Measurements from ENCODE around the gene DDA1. TPM values are rescaled to one million over a fixed set of nuclear protein-coding genes. Genes with fewer than 3 reads are reported as not detected.

The DDA1 gene
- total RNA-seq, 1 experiment from 2014 or later, result 42.8 TPM

DNA sequence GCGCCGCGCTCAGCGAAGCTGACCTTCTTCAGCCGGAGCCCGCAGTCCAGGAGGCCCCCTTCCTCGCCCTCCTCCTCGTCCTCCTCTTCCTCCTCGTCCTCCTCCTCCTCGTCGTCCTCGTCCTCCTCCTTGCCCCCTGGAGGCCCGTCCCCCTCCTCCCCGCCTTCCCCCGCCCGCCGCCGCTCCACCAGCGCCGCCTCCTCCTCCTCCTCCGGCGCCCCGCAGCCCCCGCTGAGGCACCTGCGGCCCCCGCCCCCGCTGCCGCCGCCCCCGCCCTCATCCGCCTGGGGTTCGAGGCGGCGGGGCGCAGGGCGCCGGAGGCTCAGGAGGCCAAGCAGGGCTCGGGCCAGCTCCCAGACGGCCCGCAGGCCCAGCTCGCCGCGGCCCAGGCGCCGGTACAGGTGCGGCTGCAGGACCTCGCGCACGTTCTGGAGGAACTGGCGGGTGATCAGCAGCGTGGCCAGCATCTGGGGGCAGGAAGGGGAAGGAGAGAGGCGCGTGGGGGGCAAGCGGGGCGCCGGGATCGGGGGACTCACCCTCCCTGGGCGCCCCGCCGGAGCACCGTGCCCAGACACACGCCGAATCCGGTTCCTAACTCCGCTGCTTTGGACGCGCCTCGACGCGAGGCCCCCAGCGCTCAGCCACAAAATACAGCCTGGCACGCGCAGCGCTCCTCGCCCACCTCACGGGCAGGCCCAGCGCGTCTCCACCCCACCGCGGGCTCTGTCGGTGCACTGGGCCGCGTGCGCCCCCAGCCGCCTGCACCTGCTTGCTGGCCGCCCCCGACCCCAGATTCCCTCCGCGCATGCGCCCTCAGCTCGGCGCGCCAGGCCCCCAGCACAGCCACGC is 19.4 kb downstream of the DDA1 start (continued):
- no peak for TF ChIP-seq PREB (CRISPR knock-in tag; IDR thresholded peaks at IDR 0.05; ENCODE audit: borderline replicate concordance)
- TF ChIP-seq ETV6 (CRISPR knock-in tag; IDR thresholded peaks at IDR 0.05), result peak; percentile 49; the same call in 1 of the 2 replicates
- TF ChIP-seq, protein P1, sequence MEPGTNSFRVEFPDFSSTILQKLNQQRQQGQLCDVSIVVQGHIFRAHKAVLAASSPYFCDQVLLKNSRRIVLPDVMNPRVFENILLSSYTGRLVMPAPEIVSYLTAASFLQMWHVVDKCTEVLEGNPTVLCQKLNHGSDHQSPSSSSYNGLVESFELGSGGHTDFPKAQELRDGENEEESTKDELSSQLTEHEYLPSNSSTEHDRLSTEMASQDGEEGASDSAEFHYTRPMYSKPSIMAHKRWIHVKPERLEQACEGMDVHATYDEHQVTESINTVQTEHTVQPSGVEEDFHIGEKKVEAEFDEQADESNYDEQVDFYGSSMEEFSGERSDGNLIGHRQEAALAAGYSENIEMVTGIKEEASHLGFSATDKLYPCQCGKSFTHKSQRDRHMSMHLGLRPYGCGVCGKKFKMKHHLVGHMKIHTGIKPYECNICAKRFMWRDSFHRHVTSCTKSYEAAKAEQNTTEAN (CRISPR knock-in tag; IDR thresholded peaks at IDR 0.05), result peak; percentile 70; the same call in 1 of the 2 replicates
- TF ChIP-seq NFYB (CRISPR knock-in tag; conservative IDR thresholded peaks at IDR 0.05; ENCODE audit: low read depth), result 0 out of 2 replicates have a peak, but pooled peaks have one; percentile 23
- TF ChIP-seq ZNF416 (CRISPR knock-in tag; IDR thresholded peaks at IDR 0.05), result no peak
- TF ChIP-seq ZNF671 (CRISPR knock-in tag; IDR thresholded peaks at IDR 0.05), result no peak
- no peak for TF ChIP-seq NR3C1 (CRISPR knock-in tag; conservative IDR thresholded peaks at IDR 0.05; ENCODE audit: low read depth)
- no peak; the same call in 1 of the 2 replicates for TF ChIP-seq USF1 (CRISPR knock-in tag; IDR thresholded peaks at IDR 0.05)
- TF ChIP-seq E2F1 (CRISPR knock-in tag; IDR thresholded peaks at IDR 0.05), result peak; percentile 88
- no peak for TF ChIP-seq SMAD4 (CRISPR knock-in tag; IDR thresholded peaks at IDR 0.05)
- TF ChIP-seq CBFB (CRISPR knock-in tag; IDR thresholded peaks at IDR 0.05; ENCODE audit: low read depth), result peak; percentile 58; the same call in 1 of the 2 replicates
- peak; percentile 77 for TF ChIP-seq TCF7 (CRISPR knock-in tag; IDR thresholded peaks at IDR 0.05; ENCODE audit: low read depth)
- peak; percentile 55; the same call in 1 of the 2 replicates for TF ChIP-seq ZNF317 (CRISPR knock-in tag; IDR thresholded peaks at IDR 0.05; ENCODE audit: borderline replicate concordance, low read depth)
- no peak for TF ChIP-seq GABPB1 (CRISPR knock-in tag; IDR thresholded peaks at IDR 0.05)
- TF ChIP-seq ELF4 (CRISPR knock-in tag; IDR thresholded peaks at IDR 0.05; ENCODE audit: low read depth), result no peak

GRCh38 chr19:17329366-17330261 is 20.3 kb downstream of the DDA1 start:
- peaks cover 11% of the 10 kb centered on the region for H3K36me3 Mint-ChIP-seq
- POLR2A ChIA-PET, result interaction anchor here (0.5 to 1.2 kb wide), 3 partner anchors 20 to 87 kb away, joined by 3 to 5 read pairs (median 4); partner anchors contain the start of gene DDA1
- CTCF ChIA-PET, result interaction anchor here (0.9 to 3.5 kb wide), 6 partner anchors 10 to 112 kb away, joined by 3 to 20 read pairs (median 4); partner anchors contain the start of gene ANKLE1
- TF ChIP-seq, protein P2, sequence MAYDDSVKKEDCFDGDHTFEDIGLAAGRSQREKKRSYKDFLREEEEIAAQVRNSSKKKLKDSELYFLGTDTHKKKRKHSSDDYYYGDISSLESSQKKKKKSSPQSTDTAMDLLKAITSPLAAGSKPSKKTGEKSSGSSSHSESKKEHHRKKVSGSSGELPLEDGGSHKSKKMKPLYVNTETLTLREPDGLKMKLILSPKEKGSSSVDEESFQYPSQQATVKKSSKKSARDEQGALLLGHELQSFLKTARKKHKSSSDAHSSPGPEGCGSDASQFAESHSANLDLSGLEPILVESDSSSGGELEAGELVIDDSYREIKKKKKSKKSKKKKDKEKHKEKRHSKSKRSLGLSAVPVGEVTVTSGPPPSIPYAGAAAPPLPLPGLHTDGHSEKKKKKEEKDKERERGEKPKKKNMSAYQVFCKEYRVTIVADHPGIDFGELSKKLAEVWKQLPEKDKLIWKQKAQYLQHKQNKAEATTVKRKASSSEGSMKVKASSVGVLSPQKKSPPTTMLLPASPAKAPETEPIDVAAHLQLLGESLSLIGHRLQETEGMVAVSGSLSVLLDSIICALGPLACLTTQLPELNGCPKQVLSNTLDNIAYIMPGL (CRISPR knock-in tag; IDR thresholded peaks at IDR 0.05), result peak; percentile 65; the same call in 1 of the 2 replicates
- TF ChIP-seq E2F5 (CRISPR knock-in tag; IDR thresholded peaks at IDR 0.05) (peak; percentile 76; the same call in 1 of the 2 replicates), ESRRA (CRISPR knock-in tag; IDR thresholded peaks at IDR 0.05; ENCODE audit: borderline replicate concordance) (no peak; the same call in 1 of the 2 replicates), FOXK1 (CRISPR knock-in tag; IDR thresholded peaks at IDR 0.05) (no peak)
- TF ChIP-seq, protein P3, sequence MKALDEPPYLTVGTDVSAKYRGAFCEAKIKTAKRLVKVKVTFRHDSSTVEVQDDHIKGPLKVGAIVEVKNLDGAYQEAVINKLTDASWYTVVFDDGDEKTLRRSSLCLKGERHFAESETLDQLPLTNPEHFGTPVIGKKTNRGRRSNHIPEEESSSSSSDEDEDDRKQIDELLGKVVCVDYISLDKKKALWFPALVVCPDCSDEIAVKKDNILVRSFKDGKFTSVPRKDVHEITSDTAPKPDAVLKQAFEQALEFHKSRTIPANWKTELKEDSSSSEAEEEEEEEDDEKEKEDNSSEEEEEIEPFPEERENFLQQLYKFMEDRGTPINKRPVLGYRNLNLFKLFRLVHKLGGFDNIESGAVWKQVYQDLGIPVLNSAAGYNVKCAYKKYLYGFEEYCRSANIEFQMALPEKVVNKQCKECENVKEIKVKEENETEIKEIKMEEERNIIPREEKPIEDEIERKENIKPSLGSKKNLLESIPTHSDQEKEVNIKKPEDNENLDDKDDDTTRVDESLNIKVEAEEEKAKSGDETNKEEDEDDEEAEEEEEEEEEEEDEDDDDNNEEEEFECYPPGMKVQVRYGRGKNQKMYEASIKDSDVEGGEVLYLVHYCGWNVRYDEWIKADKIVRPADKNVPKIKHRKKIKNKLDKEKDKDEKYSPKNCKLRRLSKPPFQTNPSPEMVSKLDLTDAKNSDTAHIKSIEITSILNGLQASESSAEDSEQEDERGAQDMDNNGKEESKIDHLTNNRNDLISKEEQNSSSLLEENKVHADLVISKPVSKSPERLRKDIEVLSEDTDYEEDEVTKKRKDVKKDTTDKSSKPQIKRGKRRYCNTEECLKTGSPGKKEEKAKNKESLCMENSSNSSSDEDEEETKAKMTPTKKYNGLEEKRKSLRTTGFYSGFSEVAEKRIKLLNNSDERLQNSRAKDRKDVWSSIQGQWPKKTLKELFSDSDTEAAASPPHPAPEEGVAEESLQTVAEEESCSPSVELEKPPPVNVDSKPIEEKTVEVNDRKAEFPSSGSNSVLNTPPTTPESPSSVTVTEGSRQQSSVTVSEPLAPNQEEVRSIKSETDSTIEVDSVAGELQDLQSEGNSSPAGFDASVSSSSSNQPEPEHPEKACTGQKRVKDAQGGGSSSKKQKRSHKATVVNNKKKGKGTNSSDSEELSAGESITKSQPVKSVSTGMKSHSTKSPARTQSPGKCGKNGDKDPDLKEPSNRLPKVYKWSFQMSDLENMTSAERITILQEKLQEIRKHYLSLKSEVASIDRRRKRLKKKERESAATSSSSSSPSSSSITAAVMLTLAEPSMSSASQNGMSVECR (CRISPR knock-in tag; IDR thresholded peaks at IDR 0.05; ENCODE audit: borderline replicate concordance), result no peak
- TF ChIP-seq, protein P4, sequence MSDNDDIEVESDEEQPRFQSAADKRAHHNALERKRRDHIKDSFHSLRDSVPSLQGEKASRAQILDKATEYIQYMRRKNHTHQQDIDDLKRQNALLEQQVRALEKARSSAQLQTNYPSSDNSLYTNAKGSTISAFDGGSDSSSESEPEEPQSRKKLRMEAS (CRISPR knock-in tag; IDR thresholded peaks at IDR 0.05), result peak; percentile 5

More at GRCh38 chr19:17329366-17330261, 20.3 kb downstream of the DDA1 start:
- Mint-ChIP-seq H3K4me3 (peak overlapping the region; percentile 59), H3K4me1 (peaks cover 24% of the 10 kb centered on the region), H3K27ac (no peak overlapping the region), H3K27me3 (ENCODE audit: low read depth) (peaks cover 5% of the 10 kb centered on the region), H3K9me3 (peaks cover 5% of the 10 kb centered on the region)
- ATAC-seq, result no peak
- no peak for DNase-seq (ENCODE audit: low spot score)
